ENCODE results near the gene ADAM15. TPM values are rescaled to one million over a fixed set of nuclear protein-coding genes. Genes with fewer than 3 reads are reported as not detected.

ADAM15 gene
- total RNA-seq, 1 donor from 2014 or later = 382 TPM

DNA sequence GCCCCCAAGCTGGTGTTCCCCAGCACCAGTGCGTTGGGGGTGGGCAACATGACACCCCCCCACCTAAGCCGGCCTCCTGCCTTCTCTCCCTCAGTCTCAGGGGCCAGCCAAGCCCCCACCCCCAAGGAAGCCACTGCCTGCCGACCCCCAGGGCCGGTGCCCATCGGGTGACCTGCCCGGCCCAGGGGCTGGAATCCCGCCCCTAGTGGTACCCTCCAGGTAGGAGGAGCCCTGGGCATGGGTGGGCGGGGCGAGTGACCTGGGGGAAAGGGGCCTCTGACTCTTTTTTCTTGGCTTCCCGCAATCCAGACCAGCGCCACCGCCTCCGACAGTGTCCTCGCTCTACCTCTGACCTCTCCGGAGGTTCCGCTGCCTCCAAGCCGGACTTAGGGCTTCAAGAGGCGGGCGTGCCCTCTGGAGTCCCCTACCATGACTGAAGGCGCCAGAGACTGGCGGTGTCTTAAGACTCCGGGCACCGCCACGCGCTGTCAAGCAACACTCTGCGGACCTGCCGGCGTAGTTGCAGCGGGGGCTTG, 11.1 kb downstream of the ADAM15 start:
- H3K4me1 Mint-ChIP-seq (ENCODE audit: unreplicated experiment) = peaks cover 14% of the 10 kb centered on the region
- no peak for TF ChIP-seq CTCF (IDR thresholded peaks at IDR 0.05; ENCODE audit: unreplicated experiment)
- DNase-seq (ENCODE audit: low spot score) = peak; percentile 63
- peaks cover 31% of the 10 kb centered on the region for H3K36me3 Mint-ChIP-seq (ENCODE audit: low read depth, unreplicated experiment)
- no peak overlapping the region for H3K27ac Mint-ChIP-seq (ENCODE audit: unreplicated experiment)
- no peaks in the 10 kb centered on the region for H3K9me3 Mint-ChIP-seq (ENCODE audit: unreplicated experiment)
- peaks cover 18% of the 10 kb centered on the region for H3K27me3 Mint-ChIP-seq (ENCODE audit: unreplicated experiment)
- H3K4me3 Mint-ChIP-seq (ENCODE audit: unreplicated experiment) = no peak overlapping the region

GRCh38 chr1:155062702-155063411, 11.7 kb downstream of the ADAM15 start:
- peaks cover 14% of the 10 kb centered on the region for H3K4me1 Mint-ChIP-seq (ENCODE audit: unreplicated experiment)
- no peak overlapping the region for H3K27ac Mint-ChIP-seq (ENCODE audit: unreplicated experiment)
- peak overlapping the region; percentile 87 for H3K4me3 Mint-ChIP-seq (ENCODE audit: unreplicated experiment)
- peak; percentile 85 for DNase-seq (ENCODE audit: low spot score)
- no peaks in the 10 kb centered on the region for H3K9me3 Mint-ChIP-seq (ENCODE audit: unreplicated experiment)
- peak; percentile 79 for TF ChIP-seq CTCF (IDR thresholded peaks at IDR 0.05; ENCODE audit: unreplicated experiment)
- peaks cover 18% of the 10 kb centered on the region for H3K27me3 Mint-ChIP-seq (ENCODE audit: unreplicated experiment)
- H3K36me3 Mint-ChIP-seq (ENCODE audit: low read depth, unreplicated experiment) = peaks cover 27% of the 10 kb centered on the region

DNA sequence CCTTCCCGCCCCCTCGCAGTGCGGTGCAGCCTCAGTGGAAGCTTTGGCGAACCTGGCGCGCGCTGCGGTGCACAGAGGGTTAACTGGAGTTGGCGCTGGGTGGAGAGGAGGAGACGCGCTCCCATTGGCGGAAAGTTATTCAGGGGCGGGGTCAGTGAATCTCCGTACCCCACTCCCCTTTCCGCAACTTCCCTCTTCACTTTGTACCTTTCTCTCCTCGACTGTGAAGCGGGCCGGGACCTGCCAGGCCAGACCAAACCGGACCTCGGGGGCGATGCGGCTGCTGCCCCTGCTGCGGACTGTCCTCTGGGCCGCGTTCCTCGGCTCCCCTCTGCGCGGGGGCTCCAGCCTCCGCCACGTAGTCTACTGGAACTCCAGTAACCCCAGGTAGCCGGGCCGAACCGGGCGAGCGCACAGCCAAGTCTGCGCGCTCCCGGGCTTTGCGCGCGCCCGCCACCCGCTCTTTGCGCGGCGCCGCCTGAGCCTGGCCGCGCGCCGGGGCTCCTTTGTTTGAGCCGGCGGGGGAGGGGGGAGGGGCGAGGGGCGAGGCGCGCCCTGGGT, 12.5 kb downstream of the ADAM15 start, which contains the start of gene EFNA4:
EFNA4 (plus strand) TSS at position 191 of the 561 bp plus-strand sequence; CDS start at position 275, 84 bp downstream.
- H3K4me3 Mint-ChIP-seq (ENCODE audit: unreplicated experiment) = peak within 1 kb of the TSS; percentile 94
- peak; percentile 81 for DNase-seq (ENCODE audit: low spot score)
- H3K9me3 Mint-ChIP-seq (ENCODE audit: unreplicated experiment) = no peaks in the 10 kb centered on the region
- H3K36me3 Mint-ChIP-seq (ENCODE audit: low read depth, unreplicated experiment) = peaks cover 24% of the 10 kb centered on the region
- no peak for TF ChIP-seq CTCF (IDR thresholded peaks at IDR 0.05; ENCODE audit: unreplicated experiment)
- H3K27ac Mint-ChIP-seq (ENCODE audit: unreplicated experiment) = peak within 1 kb of the TSS; percentile 88
- peaks cover 19% of the 10 kb centered on the region for H3K27me3 Mint-ChIP-seq (ENCODE audit: unreplicated experiment)
- H3K4me1 Mint-ChIP-seq (ENCODE audit: unreplicated experiment) = peaks cover 14% of the 10 kb centered on the region

- Mint-ChIP-seq H3K36me3 (ENCODE audit: low read depth, unreplicated experiment) (peaks cover 24% of the 10 kb centered on the region), H3K27ac (ENCODE audit: unreplicated experiment) (peak overlapping the region; percentile 88), H3K9me3 (ENCODE audit: unreplicated experiment) (no peaks in the 10 kb centered on the region), H3K4me1 (ENCODE audit: unreplicated experiment) (peaks cover 14% of the 10 kb centered on the region), H3K27me3 (ENCODE audit: unreplicated experiment) (peaks cover 16% of the 10 kb centered on the region), H3K4me3 (ENCODE audit: unreplicated experiment) (peak overlapping the region; percentile 94)
- TF ChIP-seq CTCF (IDR thresholded peaks at IDR 0.05; ENCODE audit: unreplicated experiment) = no peak
- peak; percentile 61 for DNase-seq (ENCODE audit: low spot score)
Measured at GRCh38 chr1:155064111-155064831, 13.2 kb downstream of the ADAM15 start.
